Measurements from ENCODE around the gene TRIM69.

Gene TRIM69

GRCh38 chr15:44790215-44790614 is 53.9 kb downstream of the TRIM69 start:
- peaks cover 12% of the 10 kb centered on the region for H3K4me1 Mint-ChIP-seq (ENCODE audit: low read depth)
- H3K27ac Mint-ChIP-seq: no peak overlapping the region
- H3K36me3 Mint-ChIP-seq (ENCODE audit: low read depth): no peaks in the 10 kb centered on the region

GRCh38 chr15:44790656-44791055 is 54.3 kb downstream of the TRIM69 start:
- Mint-ChIP-seq H3K27ac (no peak overlapping the region), H3K27me3 (ENCODE audit: low read depth) (no peaks in the 10 kb centered on the region), H3K4me3 (no peak overlapping the region), H3K9me3 (no peaks in the 10 kb centered on the region), H3K36me3 (ENCODE audit: low read depth) (no peaks in the 10 kb centered on the region), H3K4me1 (ENCODE audit: low read depth) (peaks cover 9% of the 10 kb centered on the region)
- no peak for DNase-seq (ENCODE audit: low spot score)

More at GRCh38 chr15:44790215-44790614, 53.9 kb downstream of the TRIM69 start:
- no peak for DNase-seq (ENCODE audit: low spot score)
- Mint-ChIP-seq H3K9me3 (no peaks in the 10 kb centered on the region), H3K4me3 (no peak overlapping the region), H3K27me3 (ENCODE audit: low read depth) (no peaks in the 10 kb centered on the region)

GRCh38 chr15:44792715-44793114 is 56.4 kb downstream of the TRIM69 start:
- H3K9me3 Mint-ChIP-seq: no peaks in the 10 kb centered on the region

GRCh38 chr15:44794072-44794471 is 57.7 kb downstream of the TRIM69 start:
- no peaks in the 10 kb centered on the region for H3K9me3 Mint-ChIP-seq
- H3K4me3 Mint-ChIP-seq: no peak overlapping the region
- peaks cover 9% of the 10 kb centered on the region for H3K27me3 Mint-ChIP-seq (ENCODE audit: low read depth)
- H3K27ac Mint-ChIP-seq: no peak overlapping the region
- no peaks in the 10 kb centered on the region for H3K36me3 Mint-ChIP-seq (ENCODE audit: low read depth)
- no peaks in the 10 kb centered on the region for H3K4me1 Mint-ChIP-seq (ENCODE audit: low read depth)
- DNase-seq (ENCODE audit: low spot score): no peak

More at GRCh38 chr15:44792715-44793114, 56.4 kb downstream of the TRIM69 start:
- DNase-seq (ENCODE audit: low spot score): no peak
- Mint-ChIP-seq H3K4me1 (ENCODE audit: low read depth) (peaks cover 9% of the 10 kb centered on the region), H3K27me3 (ENCODE audit: low read depth) (peaks cover 9% of the 10 kb centered on the region), H3K27ac (no peak overlapping the region), H3K4me3 (no peak overlapping the region), H3K36me3 (ENCODE audit: low read depth) (no peaks in the 10 kb centered on the region)

GRCh38 chr15:44796508-44796907 is 60.2 kb downstream of the TRIM69 start:
- DNase-seq (ENCODE audit: low spot score): no peak
- Mint-ChIP-seq H3K4me3 (no peak overlapping the region), H3K36me3 (ENCODE audit: low read depth) (no peaks in the 10 kb centered on the region), H3K9me3 (no peaks in the 10 kb centered on the region), H3K27ac (no peak overlapping the region), H3K4me1 (ENCODE audit: low read depth) (no peaks in the 10 kb centered on the region), H3K27me3 (ENCODE audit: low read depth) (peaks cover 9% of the 10 kb centered on the region)

GRCh38 chr15:44798826-44799225 is 62.5 kb downstream of the TRIM69 start:
- Mint-ChIP-seq H3K4me3 (no peak overlapping the region), H3K36me3 (ENCODE audit: low read depth) (no peaks in the 10 kb centered on the region), H3K27me3 (ENCODE audit: low read depth) (peaks cover 9% of the 10 kb centered on the region), H3K4me1 (ENCODE audit: low read depth) (peaks cover 3% of the 10 kb centered on the region), H3K9me3 (no peaks in the 10 kb centered on the region), H3K27ac (no peak overlapping the region)
- DNase-seq (ENCODE audit: low spot score): no peak

- no peak for DNase-seq (ENCODE audit: low spot score)
- peaks cover 3% of the 10 kb centered on the region for H3K4me1 Mint-ChIP-seq (ENCODE audit: low read depth)
- H3K27ac Mint-ChIP-seq: no peak overlapping the region
- H3K36me3 Mint-ChIP-seq (ENCODE audit: low read depth): no peaks in the 10 kb centered on the region
- no peaks in the 10 kb centered on the region for H3K9me3 Mint-ChIP-seq
- H3K4me3 Mint-ChIP-seq: no peak overlapping the region
- H3K27me3 Mint-ChIP-seq (ENCODE audit: low read depth): peaks cover 9% of the 10 kb centered on the region
These were observed 65.0 kb downstream of the TRIM69 start for GRCh38 chr15:44801364-44801763.

GRCh38 chr15:44801797-44802196 is 65.5 kb downstream of the TRIM69 start:
- no peaks in the 10 kb centered on the region for H3K9me3 Mint-ChIP-seq
- no peak overlapping the region for H3K27ac Mint-ChIP-seq
- H3K4me1 Mint-ChIP-seq (ENCODE audit: low read depth): peaks cover 3% of the 10 kb centered on the region

GRCh38 chr15:44802336-44802735 is 66.0 kb downstream of the TRIM69 start:
- no peaks in the 10 kb centered on the region for H3K36me3 Mint-ChIP-seq (ENCODE audit: low read depth)
- H3K27ac Mint-ChIP-seq: no peak overlapping the region
- no peak for DNase-seq (ENCODE audit: low spot score)
- peaks cover 2% of the 10 kb centered on the region for H3K27me3 Mint-ChIP-seq (ENCODE audit: low read depth)
- H3K4me1 Mint-ChIP-seq (ENCODE audit: low read depth): peaks cover 3% of the 10 kb centered on the region
- no peaks in the 10 kb centered on the region for H3K9me3 Mint-ChIP-seq
- no peak overlapping the region for H3K4me3 Mint-ChIP-seq

More at GRCh38 chr15:44801797-44802196, 65.5 kb downstream of the TRIM69 start:
- Mint-ChIP-seq H3K27me3 (ENCODE audit: low read depth) (peaks cover 5% of the 10 kb centered on the region), H3K4me3 (no peak overlapping the region), H3K36me3 (ENCODE audit: low read depth) (no peaks in the 10 kb centered on the region)
- DNase-seq (ENCODE audit: low spot score): no peak

GRCh38 chr15:44804298-44805046 is 68.1 kb downstream of the TRIM69 start:
- no peak for DNase-seq (ENCODE audit: low spot score)
- no peaks in the 10 kb centered on the region for H3K27me3 Mint-ChIP-seq (ENCODE audit: low read depth)
- H3K9me3 Mint-ChIP-seq: no peaks in the 10 kb centered on the region

GRCh38 chr15:44808557-44808956 is 72.2 kb downstream of the TRIM69 start:
- peaks cover 9% of the 10 kb centered on the region for H3K27me3 Mint-ChIP-seq (ENCODE audit: low read depth)
- H3K27ac Mint-ChIP-seq: no peak overlapping the region
- H3K4me1 Mint-ChIP-seq (ENCODE audit: low read depth): no peaks in the 10 kb centered on the region

More at GRCh38 chr15:44804298-44805046, 68.1 kb downstream of the TRIM69 start:
- Mint-ChIP-seq H3K4me1 (ENCODE audit: low read depth) (peaks cover 3% of the 10 kb centered on the region), H3K4me3 (no peak overlapping the region), H3K36me3 (ENCODE audit: low read depth) (no peaks in the 10 kb centered on the region), H3K27ac (no peak overlapping the region)

GRCh38 chr15:44810237-44810636 is 73.9 kb downstream of the TRIM69 start:
- Mint-ChIP-seq H3K27ac (no peak overlapping the region), H3K4me1 (ENCODE audit: low read depth) (no peaks in the 10 kb centered on the region), H3K4me3 (no peak overlapping the region), H3K9me3 (no peaks in the 10 kb centered on the region), H3K27me3 (ENCODE audit: low read depth) (peaks cover 9% of the 10 kb centered on the region), H3K36me3 (ENCODE audit: low read depth) (no peaks in the 10 kb centered on the region)
- DNase-seq (ENCODE audit: low spot score): no peak

More at GRCh38 chr15:44808557-44808956, 72.2 kb downstream of the TRIM69 start:
- no peak for DNase-seq (ENCODE audit: low spot score)
- no peaks in the 10 kb centered on the region for H3K36me3 Mint-ChIP-seq (ENCODE audit: low read depth)
- H3K9me3 Mint-ChIP-seq: no peaks in the 10 kb centered on the region
- H3K4me3 Mint-ChIP-seq: no peak overlapping the region

GRCh38 chr15:44811337-44811736 is 75.0 kb downstream of the TRIM69 start:
- Mint-ChIP-seq H3K27ac (no peak overlapping the region), H3K36me3 (ENCODE audit: low read depth) (no peaks in the 10 kb centered on the region), H3K27me3 (ENCODE audit: low read depth) (peaks cover 9% of the 10 kb centered on the region), H3K4me1 (ENCODE audit: low read depth) (no peaks in the 10 kb centered on the region), H3K9me3 (no peaks in the 10 kb centered on the region), H3K4me3 (no peak overlapping the region)
- DNase-seq (ENCODE audit: low spot score): no peak

- H3K4me1 Mint-ChIP-seq (ENCODE audit: low read depth): no peaks in the 10 kb centered on the region
- no peak for DNase-seq (ENCODE audit: low spot score)
- H3K36me3 Mint-ChIP-seq (ENCODE audit: low read depth): no peaks in the 10 kb centered on the region
- no peaks in the 10 kb centered on the region for H3K9me3 Mint-ChIP-seq
- no peak overlapping the region for H3K4me3 Mint-ChIP-seq
- H3K27me3 Mint-ChIP-seq (ENCODE audit: low read depth): peaks cover 9% of the 10 kb centered on the region
- no peak overlapping the region for H3K27ac Mint-ChIP-seq
These were observed 75.7 kb downstream of the TRIM69 start for GRCh38 chr15:44812029-44812517.
